ENCODE data around the gene ADIPOR1.

Gene ADIPOR1

GRCh38 chr1:202968895-202969295 lies 10.8 kb upstream of the ADIPOR1 start:
- no peak for DNase-seq (ENCODE audit: low read depth in 3 of 3)

- no peak for DNase-seq (ENCODE audit: low read depth in 3 of 3)
These were observed 10.2 kb upstream of the ADIPOR1 start for GRCh38 chr1:202968351-202968750.

GRCh38 chr1:202967684-202968281 lies 9.7 kb upstream of the ADIPOR1 start:
- no peak for DNase-seq (ENCODE audit: low read depth in 3 of 3)

- DNase-seq (ENCODE audit: low read depth in 3 of 3): no peak
These were observed 8.1 kb upstream of the ADIPOR1 start for GRCh38 chr1:202966006-202966898.

- no peak for DNase-seq (ENCODE audit: low read depth in 3 of 3)
These were observed 7.3 kb upstream of the ADIPOR1 start for GRCh38 chr1:202965422-202965821.

GRCh38 chr1:202964791-202965410 lies 6.8 kb upstream of the ADIPOR1 start:
- DNase-seq (ENCODE audit: low read depth in 3 of 3): no peak

GRCh38 chr1:202961220-202961880 lies 3.2 kb upstream of the ADIPOR1 start:
- DNase-seq (ENCODE audit: low read depth in 3 of 3): no peak

GRCh38 chr1:202959276-202959620 lies 1.1 kb upstream of the ADIPOR1 start:
- no peak for DNase-seq (ENCODE audit: low read depth in 3 of 3)

- DNase-seq (ENCODE audit: low read depth in 3 of 3): no peak
These were observed 598 bp upstream of the ADIPOR1 start for GRCh38 chr1:202958544-202959275.

- no peak for DNase-seq (ENCODE audit: low read depth in 3 of 3)
These were observed 1.1 kb downstream of the ADIPOR1 start for GRCh38 chr1:202956969-202957368.

- no peak for DNase-seq (ENCODE audit: low read depth in 3 of 3)
These were observed 3.9 kb downstream of the ADIPOR1 start for GRCh38 chr1:202954057-202954745.

GRCh38 chr1:202953392-202953791 lies 4.7 kb downstream of the ADIPOR1 start:
- no peak for DNase-seq (ENCODE audit: low read depth in 3 of 3)

- DNase-seq (ENCODE audit: low read depth in 3 of 3): no peak
These were observed 5.3 kb downstream of the ADIPOR1 start for GRCh38 chr1:202952818-202953217.

GRCh38 chr1:202952099-202952498 lies 6.0 kb downstream of the ADIPOR1 start:
- DNase-seq (ENCODE audit: low read depth in 3 of 3): no peak

GRCh38 chr1:202951437-202951836 lies 6.7 kb downstream of the ADIPOR1 start:
- no peak for DNase-seq (ENCODE audit: low read depth in 3 of 3)

GRCh38 chr1:202945483-202945882 lies 12.6 kb downstream of the ADIPOR1 start:
- DNase-seq (ENCODE audit: low read depth in 3 of 3): no peak

GRCh38 chr1:202944438-202944921 lies 13.6 kb downstream of the ADIPOR1 start:
- no peak for DNase-seq (ENCODE audit: low read depth in 3 of 3)

GRCh38 chr1:202942426-202942825 lies 15.7 kb downstream of the ADIPOR1 start:
- no peak for DNase-seq (ENCODE audit: low read depth in 3 of 3)

- DNase-seq (ENCODE audit: low read depth in 3 of 3): no peak
These were observed 16.7 kb downstream of the ADIPOR1 start for GRCh38 chr1:202941372-202941771.

GRCh38 chr1:202940561-202940960 lies 17.6 kb downstream of the ADIPOR1 start:
- DNase-seq (ENCODE audit: low read depth in 3 of 3): no peak

Measured in stimulated activated CD4-positive, alpha-beta T cell treated with anti-CD3 and anti-CD28 coated beads, TNF-alpha, amount 100 ng/mL, for 4 hours (primary cell).